Ectodermal cell (in vitro differentiated cells): ENCODE measurements around the gene CLTCL1.
A peak's percentile ranks its signal among the peaks of the same experiment; 100 is the strongest.
"Not testable (repeated sequence)": the region's sequence is repeated elsewhere in the genome, so short reads cannot be mapped to it uniquely, and the experiment has no call there.

Source experiments
- H3K27ac ChIP-seq: 2 replicates; pipeline ENCODE4 v1.7.0; 2013; ENCODE audit warnings: mild to moderate bottlenecking, low read depth, low read length; ENCODE audit not compliant: insufficient read depth, poor library complexity, severe bottlenecking
- H3K27me3 ChIP-seq: 2 replicates; pipeline ENCODE4 v1.7.0; 2013; ENCODE audit warnings: mild to moderate bottlenecking, low read length; ENCODE audit not compliant: insufficient read depth, control insufficient read depth, poor library complexity, severe bottlenecking
- H3K36me3 ChIP-seq: one replicate; pipeline ENCODE4 v1.7.0; 2013; ENCODE audit warnings: low read length; ENCODE audit not compliant: control insufficient read depth, insufficient read depth
- H3K4me1 ChIP-seq: one replicate; pipeline ENCODE4 v1.7.0; 2013; ENCODE audit warnings: low read length; ENCODE audit not compliant: control insufficient read depth, insufficient read depth
- H3K4me3 ChIP-seq: 2 replicates; pipeline ENCODE4 v1.7.0; 2013; ENCODE audit warnings: low read depth, low read length, control low read depth; ENCODE audit not compliant: insufficient read depth
- H3K9me3 ChIP-seq: 2 replicates; pipeline ENCODE4 v1.7.0; 2013; ENCODE audit warnings: mild to moderate bottlenecking, low read length, moderate library complexity; ENCODE audit not compliant: control insufficient read depth
- WGBS, 2 experiments: methylation state at CpG; one replicate each; pipeline ENCODE4 v1.1.7; 2013; ENCODE audit warnings: missing lambda C conversion rate in 2 of 2; 5-methylcytosine and 5-hydroxymethylcytosine counted together

The CLTCL1 gene

DNA sequence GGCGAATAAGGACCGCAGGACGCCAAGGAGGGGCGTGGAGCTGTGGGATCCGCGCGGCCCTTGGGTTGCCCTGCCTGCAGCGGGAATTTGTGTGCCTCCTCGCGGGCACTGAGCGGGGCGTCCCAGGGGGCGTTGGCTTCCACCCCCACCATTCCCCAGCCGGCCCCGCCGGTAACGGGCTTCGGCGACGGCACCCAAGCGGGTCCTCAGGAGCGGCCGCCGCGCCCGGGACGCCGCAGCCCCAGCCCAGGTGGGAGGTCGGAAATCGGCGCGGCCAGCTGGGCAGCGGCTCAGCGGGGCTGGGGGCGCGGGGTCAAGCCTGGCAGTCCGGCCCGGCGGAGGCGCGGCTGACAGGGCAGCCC lies 320 bp downstream of the CLTCL1 start:
- WGBS, 2 experiments, result 0% methylated on average over 41 of the region's 41 CpGs
- Histone ChIP-seq H3K27ac (no peak overlapping the region), H3K27me3 (peaks cover 27% of the 10 kb centered on the region), H3K4me1 (peaks cover 13% of the 10 kb centered on the region), H3K4me3 (peak overlapping the region; percentile 53), H3K36me3 (no peaks in the 10 kb centered on the region), H3K9me3 (no peaks in the 10 kb centered on the region)

- Histone ChIP-seq H3K27ac (no peak overlapping the region), H3K36me3 (no peaks in the 10 kb centered on the region), H3K9me3 (no peaks in the 10 kb centered on the region), H3K4me1 (peaks cover 13% of the 10 kb centered on the region), H3K4me3 (peak overlapping the region; percentile 53), H3K27me3 (peaks cover 27% of the 10 kb centered on the region)
- WGBS, 2 experiments, result 17% methylated on average over 27 of the region's 27 CpGs
Measured at GRCh38 chr22:19290400-19291217, 910 bp downstream of the CLTCL1 start.

GRCh38 chr22:19289475-19290161 lies 1.9 kb downstream of the CLTCL1 start:
- Histone ChIP-seq H3K4me3 (no peak overlapping the region), H3K27ac (no peak overlapping the region), H3K36me3 (no peaks in the 10 kb centered on the region), H3K4me1 (peaks cover 13% of the 10 kb centered on the region), H3K27me3 (peaks cover 27% of the 10 kb centered on the region), H3K9me3 (no peaks in the 10 kb centered on the region)
- 90 to 91% methylated on average over 5 of the region's 5 CpGs for WGBS, 2 experiments

- H3K4me3 ChIP-seq, result no peak overlapping the region
- H3K9me3 ChIP-seq, result no peaks in the 10 kb centered on the region
- H3K27ac ChIP-seq, result no peak overlapping the region
- H3K27me3 ChIP-seq, result peaks cover 27% of the 10 kb centered on the region
- no peaks in the 10 kb centered on the region for H3K36me3 ChIP-seq
- peaks cover 13% of the 10 kb centered on the region for H3K4me1 ChIP-seq
- WGBS, 2 experiments, result 84 to 91% methylated on average over 4 of the region's 4 CpGs
Measured at GRCh38 chr22:19287889-19288288, 3.6 kb downstream of the CLTCL1 start.

GRCh38 chr22:19287076-19287707 lies 4.3 kb downstream of the CLTCL1 start:
- H3K27me3 ChIP-seq, result peaks cover 21% of the 10 kb centered on the region
- no peaks in the 10 kb centered on the region for H3K36me3 ChIP-seq
- H3K9me3 ChIP-seq, result no peaks in the 10 kb centered on the region
- peaks cover 13% of the 10 kb centered on the region for H3K4me1 ChIP-seq
- no peak overlapping the region for H3K4me3 ChIP-seq
- no peak overlapping the region for H3K27ac ChIP-seq
- 43 to 51% methylated on average over 5 of the region's 5 CpGs for WGBS, 2 experiments

DNA sequence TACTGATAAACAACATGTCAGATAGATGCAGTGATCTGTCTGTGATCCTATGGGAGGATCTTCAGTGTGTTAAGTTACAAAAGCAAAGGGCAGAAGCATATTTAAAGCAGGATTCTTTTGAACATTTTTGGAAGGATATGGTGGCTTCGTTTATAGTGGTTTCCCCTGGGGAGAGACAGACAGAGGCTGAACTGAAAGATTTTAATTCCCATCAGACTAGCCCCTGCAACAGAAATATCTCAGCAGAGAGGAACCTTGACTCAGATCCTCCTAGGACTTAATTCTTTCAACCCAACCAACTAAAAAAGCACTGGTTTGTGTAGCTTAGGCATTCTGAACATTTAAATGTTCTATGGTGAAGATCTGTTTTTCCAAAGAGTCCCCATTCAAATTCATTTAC lies 5.7 kb downstream of the CLTCL1 start:
- Histone ChIP-seq H3K4me1 (peaks cover 13% of the 10 kb centered on the region), H3K27ac (no peak overlapping the region), H3K4me3 (no peak overlapping the region), H3K9me3 (no peaks in the 10 kb centered on the region), H3K36me3 (no peaks in the 10 kb centered on the region), H3K27me3 (peaks cover 16% of the 10 kb centered on the region)
- 42 to 48% methylated on average over 1 of the region's 1 CpG for WGBS, 2 experiments

DNA sequence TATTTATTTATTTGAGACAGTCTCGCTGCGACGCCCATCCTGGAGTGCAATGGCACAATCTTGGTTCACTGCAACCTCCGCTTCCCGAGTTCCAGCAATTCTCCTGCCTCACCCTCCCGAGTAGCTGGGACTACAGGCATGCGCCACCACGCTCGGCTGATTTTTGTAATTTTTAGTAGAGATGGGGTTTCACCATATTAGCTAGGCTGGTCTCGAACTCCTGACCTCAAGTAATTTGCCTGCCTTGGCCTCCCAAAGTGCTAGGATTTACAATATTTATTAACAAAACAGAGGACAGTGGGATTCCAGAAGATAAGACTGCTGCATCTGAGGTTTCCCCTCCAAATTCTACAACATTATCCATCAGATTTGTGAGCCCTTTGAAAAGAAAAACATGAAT lies 12.4 kb downstream of the CLTCL1 start:
- not testable (repeated sequence) for H3K36me3 ChIP-seq, H3K4me3 ChIP-seq, H3K9me3 ChIP-seq, H3K27ac ChIP-seq, H3K27me3 ChIP-seq, H3K4me1 ChIP-seq
- 95 to 97% methylated on average over 10 of the region's 10 CpGs for WGBS, 2 experiments

DNA sequence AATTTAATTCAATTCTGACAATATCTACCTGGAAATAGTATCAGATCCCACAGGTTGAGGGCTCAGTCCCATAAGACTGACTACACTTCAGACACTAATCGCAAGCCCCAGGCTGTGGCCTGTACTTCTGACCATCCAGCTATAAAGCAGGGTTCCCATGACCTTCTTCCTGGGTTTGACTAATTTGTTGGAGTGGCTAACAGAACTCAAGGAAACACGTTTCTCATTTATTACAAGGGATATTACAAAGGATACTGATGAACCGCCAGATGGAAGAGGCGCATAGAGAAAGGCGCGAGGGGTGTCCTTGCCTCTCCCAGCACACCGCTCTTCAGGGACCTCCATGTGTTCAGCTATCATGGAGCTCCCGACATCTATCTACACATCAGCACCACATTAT lies 13.7 kb downstream of the CLTCL1 start:
- H3K36me3 ChIP-seq, result no peaks in the 10 kb centered on the region
- no peaks in the 10 kb centered on the region for H3K27me3 ChIP-seq
- H3K4me1 ChIP-seq, result no peaks in the 10 kb centered on the region
- no peak overlapping the region for H3K27ac ChIP-seq
- 92 to 98% methylated on average over 7 to 8 of the region's 8 CpGs for WGBS, 2 experiments
- no peaks in the 10 kb centered on the region for H3K9me3 ChIP-seq
- no peak overlapping the region for H3K4me3 ChIP-seq

GRCh38 chr22:19275919-19276600 lies 15.5 kb downstream of the CLTCL1 start:
- H3K4me3 ChIP-seq, result no peak overlapping the region
- H3K36me3 ChIP-seq, result no peaks in the 10 kb centered on the region
- H3K27ac ChIP-seq, result no peak overlapping the region
- H3K4me1 ChIP-seq, result no peaks in the 10 kb centered on the region
- H3K9me3 ChIP-seq, result no peaks in the 10 kb centered on the region
- 75 to 81% methylated on average over 5 to 6 of the region's 6 CpGs for WGBS, 2 experiments
- H3K27me3 ChIP-seq, result no peaks in the 10 kb centered on the region

- WGBS, 2 experiments, result 94 to 95% methylated on average over 7 of the region's 7 CpGs
- H3K27ac ChIP-seq, result no peak overlapping the region
- H3K27me3 ChIP-seq, result no peaks in the 10 kb centered on the region
- H3K4me1 ChIP-seq, result no peaks in the 10 kb centered on the region
- no peak overlapping the region for H3K4me3 ChIP-seq
- H3K36me3 ChIP-seq, result no peaks in the 10 kb centered on the region
- no peaks in the 10 kb centered on the region for H3K9me3 ChIP-seq
Measured at GRCh38 chr22:19275513-19275912, 16.0 kb downstream of the CLTCL1 start.
